ENCODE data around the gene DENND1A.
"Not testable (repeated sequence)": the region's sequence is repeated elsewhere in the genome, so short reads cannot be mapped to it uniquely, and the experiment has no call there.

DNA sequence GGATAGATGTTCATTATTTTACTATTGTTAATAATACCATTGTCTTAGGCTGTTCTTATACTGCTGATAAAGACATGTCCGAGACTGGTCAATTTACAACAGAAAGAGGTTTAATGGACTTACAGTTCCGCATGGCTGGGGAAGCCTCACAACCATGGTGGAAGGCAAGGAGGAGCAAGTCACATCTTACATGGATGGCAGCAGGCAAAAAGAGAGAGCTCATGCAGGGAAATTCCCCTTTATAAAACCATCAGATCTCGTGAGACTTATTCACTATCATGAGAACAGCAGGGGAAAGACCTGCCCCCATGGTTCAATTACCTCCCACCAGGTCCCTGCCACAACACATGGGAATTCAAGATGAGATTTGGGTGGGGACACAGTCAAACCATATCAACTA, 6.6 kb upstream of the DENND1A start:
- TF ChIP-seq, protein P1, sequence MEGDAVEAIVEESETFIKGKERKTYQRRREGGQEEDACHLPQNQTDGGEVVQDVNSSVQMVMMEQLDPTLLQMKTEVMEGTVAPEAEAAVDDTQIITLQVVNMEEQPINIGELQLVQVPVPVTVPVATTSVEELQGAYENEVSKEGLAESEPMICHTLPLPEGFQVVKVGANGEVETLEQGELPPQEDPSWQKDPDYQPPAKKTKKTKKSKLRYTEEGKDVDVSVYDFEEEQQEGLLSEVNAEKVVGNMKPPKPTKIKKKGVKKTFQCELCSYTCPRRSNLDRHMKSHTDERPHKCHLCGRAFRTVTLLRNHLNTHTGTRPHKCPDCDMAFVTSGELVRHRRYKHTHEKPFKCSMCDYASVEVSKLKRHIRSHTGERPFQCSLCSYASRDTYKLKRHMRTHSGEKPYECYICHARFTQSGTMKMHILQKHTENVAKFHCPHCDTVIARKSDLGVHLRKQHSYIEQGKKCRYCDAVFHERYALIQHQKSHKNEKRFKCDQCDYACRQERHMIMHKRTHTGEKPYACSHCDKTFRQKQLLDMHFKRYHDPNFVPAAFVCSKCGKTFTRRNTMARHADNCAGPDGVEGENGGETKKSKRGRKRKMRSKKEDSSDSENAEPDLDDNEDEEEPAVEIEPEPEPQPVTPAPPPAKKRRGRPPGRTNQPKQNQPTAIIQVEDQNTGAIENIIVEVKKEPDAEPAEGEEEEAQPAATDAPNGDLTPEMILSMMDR (IDR thresholded peaks at IDR 0.05): not testable (repeated sequence)
- not testable (repeated sequence) for TF ChIP-seq POLR2A (IDR thresholded peaks at IDR 0.05)

All from right lobe of liver (tissue), 4 donors.